BJ (cell line): ENCODE data around the gene RBBP8NL. TPM values are rescaled to one million over a fixed set of nuclear protein-coding genes. Genes with fewer than 3 reads are reported as not detected.

ENCODE experiments used
- CTCF ChIA-PET: fragments of 350-600 bp; formaldehyde crosslinking; extraction: SDS; loops from one replicate; lab custom pipeline; 2021; ENCODE audit warnings: antibody characterized with exemption, inconsistent platforms; lab: Yijun Ruan, JAX
- POLR2A ChIA-PET: fragments of 300-600 bp; sonication (Branson Sonifier 250); formaldehyde crosslinking; extraction: SDS; loops from one replicate; lab custom pipeline; 2021; ENCODE audit warnings: antibody characterized with exemption; lab: Charles Lee
- DNase-seq: peaks from one replicate; pipeline ENCODE4 v3.0.0-alpha.2; 2011; ENCODE audit warnings: low read depth
- H3K27me3 ChIP-seq: 2 replicates; pipeline ENCODE4 v1.6.0; 2011; ENCODE audit warnings: low read length; ENCODE audit not compliant: control insufficient read depth, insufficient read depth
- H3K36me3 ChIP-seq: 2 replicates; pipeline ENCODE4 v1.5.1; 2011; ENCODE audit warnings: low read length; ENCODE audit not compliant: control insufficient read depth, insufficient read depth
- H3K4me3 ChIP-seq: 2 replicates; pipeline ENCODE4 v1.5.1; 2011; ENCODE audit warnings: low read depth, mild to moderate bottlenecking, control low read depth, low read length
- polyA plus RNA-seq: library from polyadenylated mRNA; depleted of rRNA; stranded (reverse); fragments of >200 nt; gene quantifications from 2 replicates; pipeline ENCODE4 v1.2.3, GENCODE V29; 2011
- TF ChIP-seq, protein P1 (sequence below): IDR thresholded peaks from 2 replicates; pipeline ENCODE4 v1.5.1; 2011; ENCODE audit warnings: low read depth, mild to moderate bottlenecking, control low read depth, inconsistent platforms, low read length, moderate library complexity; ENCODE audit not compliant: insufficient read depth

Gene RBBP8NL
- polyA plus RNA-seq, 1 experiment: not detected

DNA sequence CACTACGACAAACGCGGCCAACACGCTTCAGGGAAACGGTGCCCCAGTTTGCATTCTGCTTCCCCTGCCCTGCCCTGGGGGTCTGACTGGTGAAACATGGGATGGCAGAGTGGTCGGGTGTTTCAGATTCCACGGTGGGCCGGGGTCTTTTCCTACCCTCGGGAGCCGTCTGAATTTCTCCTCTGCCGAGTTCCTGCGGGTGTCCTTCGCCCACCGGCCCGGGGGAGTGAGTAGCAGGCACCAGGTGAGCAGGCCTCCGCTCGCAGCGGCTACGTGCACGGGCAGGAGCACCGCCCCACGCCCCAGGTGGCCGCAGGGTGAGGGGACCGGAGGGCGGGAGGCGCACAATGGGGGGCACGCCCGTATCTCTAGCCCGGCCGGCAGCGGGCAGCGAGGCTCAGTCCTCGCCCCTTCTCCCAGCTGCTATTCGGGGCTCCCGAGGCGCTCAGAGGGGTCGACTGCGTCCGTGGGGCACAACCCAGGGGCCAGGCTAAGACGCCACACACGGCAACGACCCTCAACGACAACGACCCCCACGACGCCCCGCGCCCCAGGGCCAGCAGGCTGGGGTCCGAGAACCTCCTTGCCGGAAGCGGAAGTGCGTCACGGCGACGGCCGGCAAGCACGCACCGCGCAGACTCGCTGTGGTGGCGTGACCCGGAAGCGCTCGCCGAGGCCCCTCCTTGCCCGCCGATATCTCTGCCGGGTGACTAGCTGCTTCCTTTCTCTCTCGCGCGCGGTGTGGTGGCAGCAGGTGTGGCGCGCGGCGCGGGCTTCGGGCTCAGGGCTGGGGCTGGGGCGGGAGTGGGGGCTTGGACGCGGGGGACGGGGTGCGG, 40.7 kb downstream of the RBBP8NL start, which contains the start of gene RPS21:
Gene RPS21 (plus strand): TSS at position 721 of the 836 bp plus-strand sequence. CDS start 236 bp downstream, outside the sequence.
- POLR2A ChIA-PET: interaction anchor here (0.6 kb wide), 2 partner anchors 18 to 81 kb away, joined by 3 to 9 read pairs; no protein-coding TSS in a partner anchor
- H3K36me3 ChIP-seq: peaks cover 24% of the 10 kb centered on the region

GRCh38 chr20:62382306-62383198, 44.8 kb downstream of the RBBP8NL start:
- ChIA-PET CTCF (interaction anchor here (0.6 to 2.0 kb wide), 25 partner anchors 8 to 409 kb away, joined by 3 to 39 read pairs (median 4); partner anchors contain the start of gene ADRM1), POLR2A (no interaction called here)
- Histone ChIP-seq H3K27me3 (no peaks in the 10 kb centered on the region), H3K36me3 (peaks cover 6% of the 10 kb centered on the region), H3K4me3 (no peak overlapping the region)
- TF ChIP-seq, protein P1, sequence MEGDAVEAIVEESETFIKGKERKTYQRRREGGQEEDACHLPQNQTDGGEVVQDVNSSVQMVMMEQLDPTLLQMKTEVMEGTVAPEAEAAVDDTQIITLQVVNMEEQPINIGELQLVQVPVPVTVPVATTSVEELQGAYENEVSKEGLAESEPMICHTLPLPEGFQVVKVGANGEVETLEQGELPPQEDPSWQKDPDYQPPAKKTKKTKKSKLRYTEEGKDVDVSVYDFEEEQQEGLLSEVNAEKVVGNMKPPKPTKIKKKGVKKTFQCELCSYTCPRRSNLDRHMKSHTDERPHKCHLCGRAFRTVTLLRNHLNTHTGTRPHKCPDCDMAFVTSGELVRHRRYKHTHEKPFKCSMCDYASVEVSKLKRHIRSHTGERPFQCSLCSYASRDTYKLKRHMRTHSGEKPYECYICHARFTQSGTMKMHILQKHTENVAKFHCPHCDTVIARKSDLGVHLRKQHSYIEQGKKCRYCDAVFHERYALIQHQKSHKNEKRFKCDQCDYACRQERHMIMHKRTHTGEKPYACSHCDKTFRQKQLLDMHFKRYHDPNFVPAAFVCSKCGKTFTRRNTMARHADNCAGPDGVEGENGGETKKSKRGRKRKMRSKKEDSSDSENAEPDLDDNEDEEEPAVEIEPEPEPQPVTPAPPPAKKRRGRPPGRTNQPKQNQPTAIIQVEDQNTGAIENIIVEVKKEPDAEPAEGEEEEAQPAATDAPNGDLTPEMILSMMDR: peak; percentile 96
- no peak for DNase-seq

More for the DNA sequence above, 40.7 kb downstream of the RBBP8NL start, which contains the start of gene RPS21:
- peak; percentile 43 for DNase-seq
- Histone ChIP-seq H3K4me3 (peak within 1 kb of the TSS; percentile 100), H3K27me3 (no peaks in the 10 kb centered on the region)
- TF ChIP-seq, protein P1: no peak
- CTCF ChIA-PET: interaction anchor here (0.7 to 4.3 kb wide), 6 partner anchors 12 to 377 kb away, joined by 3 to 24 read pairs (median 4); partner anchors contain the start of gene ADRM1

DNA sequence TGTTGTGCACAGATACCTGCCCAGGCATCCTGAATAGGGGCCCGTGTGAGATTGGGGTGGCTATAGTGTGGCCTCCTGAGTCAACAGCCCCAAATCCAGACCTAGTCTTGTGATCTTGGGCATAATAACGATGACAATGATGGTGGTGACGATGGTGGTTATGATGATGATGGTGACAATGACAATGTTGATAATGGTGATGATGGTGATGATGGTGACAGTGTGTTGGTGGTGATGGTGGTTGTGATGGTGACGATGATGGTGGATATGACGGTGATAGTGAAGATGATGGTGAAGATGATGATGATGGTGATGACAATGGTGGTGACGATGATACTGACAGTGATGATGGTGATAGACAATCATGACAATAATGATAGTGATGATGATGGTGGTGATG, 45.5 kb downstream of the RBBP8NL start:
- H3K4me3 ChIP-seq: no peak overlapping the region
- ChIA-PET CTCF (interaction anchor here (0.9 to 2.0 kb wide), 10 partner anchors 10 to 117 kb away, joined by 3 to 39 read pairs (median 6); partner anchors contain the start of gene ADRM1), POLR2A (no interaction called here)
- H3K36me3 ChIP-seq: peaks cover 6% of the 10 kb centered on the region
- TF ChIP-seq, protein P1: no peak
- H3K27me3 ChIP-seq: no peaks in the 10 kb centered on the region
- DNase-seq: no peak

DNA sequence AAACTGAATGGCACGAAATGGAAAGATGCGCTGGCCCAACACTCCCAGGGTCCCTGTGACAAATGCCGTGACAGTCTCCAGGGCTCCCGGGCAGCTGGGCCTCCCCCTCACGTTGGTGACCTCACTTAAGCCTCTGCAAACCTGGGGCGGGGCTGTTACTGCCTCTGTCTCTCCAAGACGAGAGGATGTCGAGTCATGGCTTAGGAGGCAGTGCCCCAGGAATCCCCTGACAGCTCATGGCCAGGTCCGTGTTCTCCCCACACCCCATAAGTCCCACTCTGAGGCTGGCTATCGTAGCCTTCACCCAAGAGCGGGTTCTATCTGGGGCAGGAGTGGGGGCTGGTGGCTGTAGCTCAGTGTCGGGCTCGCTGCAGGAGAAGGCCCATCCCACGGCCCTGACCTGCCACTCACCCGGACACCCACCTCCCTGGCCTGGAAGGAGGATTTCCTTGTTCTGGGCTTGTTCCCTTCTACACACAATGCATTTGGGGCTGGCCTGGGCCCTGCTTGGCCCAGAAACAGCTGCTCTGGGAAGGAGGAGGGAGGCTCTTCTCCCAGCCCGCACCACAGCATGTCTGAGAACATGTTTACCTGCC, 46.0 kb downstream of the RBBP8NL start:
- ChIA-PET POLR2A (no interaction called here), CTCF (interaction anchor here (0.6 to 2.0 kb wide), 4 partner anchors 11 to 371 kb away, joined by 3 to 10 read pairs (median 4); partner anchors contain the start of gene ADRM1)
- no peak overlapping the region for H3K4me3 ChIP-seq
- DNase-seq: no peak
- TF ChIP-seq, protein P1: no peak
- peaks cover 6% of the 10 kb centered on the region for H3K36me3 ChIP-seq
- no peaks in the 10 kb centered on the region for H3K27me3 ChIP-seq
